GM18873 (cell line): ENCODE results near the gene CSTF3.
"Not testable (repeated sequence)": the region's sequence is repeated elsewhere in the genome, so short reads cannot be mapped to it uniquely, and the experiment has no call there.

Experiments
- ATAC-seq: cut with Tn5 transposase; IDR thresholded peaks from one replicate; pipeline ENCODE4 v1.9.1; 2021; ENCODE audit warnings: mild to moderate bottlenecking, moderate library complexity, moderate number of reproducible peaks; ENCODE audit not compliant: unreplicated experiment, low FRiP score

The CSTF3 gene

GRCh38 chr11:33162831-33163230, 1.6 kb upstream of the CSTF3 start:
- ATAC-seq: no peak

DNA sequence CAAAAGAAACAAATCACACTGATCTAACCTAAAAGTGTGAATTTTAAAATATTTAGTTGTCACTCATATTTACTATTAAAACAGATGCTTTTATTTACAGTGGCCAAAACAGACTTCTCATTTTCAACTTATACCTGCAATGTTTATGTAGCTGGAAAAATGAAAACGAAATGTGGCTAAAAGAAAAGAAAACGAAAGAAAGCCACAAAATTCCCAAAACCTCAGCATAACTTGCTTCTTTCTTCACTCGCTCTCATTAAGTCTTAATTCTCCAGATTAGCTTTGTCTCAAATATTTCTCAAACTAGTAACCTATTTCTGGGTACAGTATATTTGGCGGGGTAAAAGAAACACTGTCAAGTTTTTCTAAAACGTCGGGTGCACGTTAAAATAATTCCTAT, 693 bp downstream of the CSTF3 start:
- ATAC-seq: no peak

GRCh38 chr11:33160136-33160535, 1.1 kb downstream of the CSTF3 start:
- no peak for ATAC-seq

DNA sequence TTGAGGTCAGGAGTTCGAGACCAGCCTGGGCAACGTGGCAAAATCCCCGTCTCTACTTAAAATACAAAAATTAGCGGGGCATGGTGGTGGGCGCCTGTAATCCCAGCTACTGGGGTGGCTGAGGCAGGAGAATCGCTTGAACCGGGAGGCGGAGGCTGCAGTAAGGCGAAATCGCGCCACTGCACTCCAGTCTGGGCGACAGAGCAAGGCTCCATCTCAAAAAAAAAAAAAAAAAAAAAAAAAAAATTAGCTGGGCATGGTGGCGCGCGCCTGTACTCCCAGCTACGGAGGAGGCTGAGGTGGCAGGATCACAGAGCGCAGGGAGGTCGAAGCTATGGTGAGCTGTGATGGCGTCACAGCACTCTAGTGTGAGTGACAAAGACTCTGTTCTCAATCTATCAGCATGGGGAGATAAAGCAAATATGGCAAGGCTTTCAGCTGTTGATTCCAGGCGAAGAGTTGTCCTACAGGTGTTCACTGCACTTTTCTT, 1.9 kb downstream of the CSTF3 start:
- not testable (repeated sequence) for ATAC-seq

GRCh38 chr11:33158596-33159275, 2.5 kb downstream of the CSTF3 start:
- ATAC-seq: no peak

GRCh38 chr11:33157103-33158027, 3.9 kb downstream of the CSTF3 start:
- ATAC-seq: no peak

DNA sequence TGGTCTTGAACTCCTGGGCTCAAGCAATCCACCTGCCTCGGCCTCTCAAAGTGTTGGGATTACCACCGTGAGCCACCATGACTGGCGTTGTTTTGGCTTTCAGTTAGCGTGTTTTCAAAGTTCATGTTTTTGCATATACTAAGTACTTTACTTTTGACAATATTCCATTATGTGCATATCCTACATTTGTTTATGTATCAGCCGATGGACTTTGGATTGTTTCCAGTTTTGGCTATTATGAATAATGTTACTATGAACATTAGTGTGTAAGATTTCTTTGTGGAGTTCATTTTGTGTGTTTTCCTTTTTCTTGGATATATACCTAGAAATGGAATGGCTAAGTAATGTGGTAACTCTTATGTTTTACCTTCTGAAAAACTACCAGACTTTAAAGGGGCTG, 9.9 kb downstream of the CSTF3 start:
- no peak for ATAC-seq

DNA sequence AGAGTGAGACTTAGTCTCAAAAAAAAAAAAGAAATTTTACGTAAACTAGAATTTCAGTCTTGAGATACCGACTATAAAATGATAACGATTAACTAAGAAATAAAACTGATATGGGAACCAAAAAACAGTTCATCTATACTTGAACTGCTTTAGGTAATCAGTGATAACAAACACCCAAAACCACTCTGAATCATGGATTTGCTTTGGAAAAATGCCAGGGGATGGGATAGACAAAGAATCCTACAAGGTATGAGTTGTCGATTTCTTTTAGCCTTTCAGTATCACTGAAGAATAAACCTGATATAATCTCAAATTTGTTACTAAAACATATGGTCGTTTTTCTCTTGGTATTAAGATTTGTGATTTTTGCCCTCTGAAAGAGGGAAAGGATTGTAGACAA, 13.7 kb downstream of the CSTF3 start:
- no peak for ATAC-seq

- no peak for ATAC-seq
Measured at GRCh38 chr11:33135768-33136443, 25.4 kb downstream of the CSTF3 start.

- ATAC-seq: no peak
Measured at GRCh38 chr11:33135216-33135615, 26.1 kb downstream of the CSTF3 start.

GRCh38 chr11:33134276-33134675, 27.0 kb downstream of the CSTF3 start:
- no peak for ATAC-seq

GRCh38 chr11:33133761-33134160, 27.5 kb downstream of the CSTF3 start:
- no peak for ATAC-seq

- ATAC-seq: no peak
Measured at GRCh38 chr11:33132510-33132909, 28.8 kb downstream of the CSTF3 start.

DNA sequence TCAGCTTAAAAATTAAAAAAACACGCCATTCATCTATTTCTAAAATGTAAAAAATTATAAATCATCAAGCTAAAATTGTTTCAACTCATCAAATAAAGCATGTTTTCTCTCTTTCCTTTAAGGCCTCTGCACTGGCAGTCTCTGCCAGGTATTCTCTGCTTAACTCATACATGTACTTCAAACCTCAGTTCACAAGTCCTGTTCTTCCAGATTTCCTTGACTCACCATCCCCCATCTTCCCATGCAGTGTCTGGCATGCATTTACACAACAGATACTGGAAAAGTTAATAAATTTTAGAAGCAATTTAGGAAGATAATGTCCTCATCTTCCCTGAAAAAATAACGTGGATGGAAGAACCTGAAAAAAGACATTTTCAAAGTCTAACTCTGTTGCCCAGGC, 32.5 kb downstream of the CSTF3 start:
- no peak for ATAC-seq

DNA sequence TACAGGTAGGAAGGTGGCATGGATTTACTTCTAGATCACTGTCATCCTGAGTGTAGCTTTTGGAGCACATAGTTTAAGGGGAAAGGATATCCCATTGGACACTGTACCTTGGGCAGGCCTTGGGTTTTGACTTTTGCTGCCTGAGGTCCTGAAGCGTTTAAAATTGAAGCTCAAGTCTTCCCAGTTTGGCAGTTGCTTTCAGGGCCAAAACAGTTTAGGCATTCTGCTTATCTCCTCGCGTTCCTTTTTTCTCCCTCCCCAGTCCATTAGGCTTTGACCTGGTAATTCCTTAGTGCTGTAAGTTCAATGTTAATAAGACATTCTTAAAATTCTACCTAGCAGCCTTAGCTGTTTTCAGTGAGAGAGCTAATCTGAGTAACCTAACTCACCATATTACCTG, 35.7 kb downstream of the CSTF3 start:
- ATAC-seq: no peak

DNA sequence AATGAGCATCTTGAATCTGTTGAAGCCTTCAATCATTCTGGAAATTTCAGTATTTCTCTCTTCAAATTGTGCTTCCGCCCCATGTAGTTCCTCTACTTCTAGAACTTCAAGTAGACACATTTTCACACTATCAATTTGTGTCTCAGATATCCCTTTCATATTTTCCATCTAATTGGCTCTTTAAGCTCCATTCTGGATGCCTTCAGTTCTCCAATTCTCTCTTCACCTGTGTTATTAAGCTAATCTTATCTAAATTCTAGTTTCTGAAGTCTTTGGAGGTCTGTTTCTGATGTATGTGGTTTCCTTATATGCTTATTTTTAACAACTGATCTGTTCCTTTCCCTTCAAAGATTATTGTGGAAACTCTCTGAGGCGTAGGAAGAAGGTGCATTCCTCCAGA, 36.3 kb downstream of the CSTF3 start:
- no peak for ATAC-seq

DNA sequence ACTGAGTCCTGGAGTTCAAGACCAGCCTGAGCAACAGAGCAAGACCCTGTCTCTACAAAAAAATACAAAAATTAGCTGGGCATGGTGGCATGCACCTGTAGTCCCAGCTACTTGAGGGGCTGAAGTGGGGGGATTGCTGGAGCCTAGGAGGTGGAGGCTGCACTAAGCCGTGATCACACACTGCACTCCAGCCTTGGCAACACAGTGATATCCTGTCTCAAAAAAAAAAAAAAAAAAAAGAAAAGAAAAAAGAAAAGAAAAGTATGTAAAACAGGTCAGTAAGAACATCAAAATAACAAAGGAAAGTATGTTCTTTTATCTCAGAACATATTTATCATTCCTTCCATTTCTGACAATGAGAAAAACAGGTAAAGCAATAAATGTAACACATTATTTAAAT, 38.6 kb downstream of the CSTF3 start:
- not testable (repeated sequence) for ATAC-seq

DNA sequence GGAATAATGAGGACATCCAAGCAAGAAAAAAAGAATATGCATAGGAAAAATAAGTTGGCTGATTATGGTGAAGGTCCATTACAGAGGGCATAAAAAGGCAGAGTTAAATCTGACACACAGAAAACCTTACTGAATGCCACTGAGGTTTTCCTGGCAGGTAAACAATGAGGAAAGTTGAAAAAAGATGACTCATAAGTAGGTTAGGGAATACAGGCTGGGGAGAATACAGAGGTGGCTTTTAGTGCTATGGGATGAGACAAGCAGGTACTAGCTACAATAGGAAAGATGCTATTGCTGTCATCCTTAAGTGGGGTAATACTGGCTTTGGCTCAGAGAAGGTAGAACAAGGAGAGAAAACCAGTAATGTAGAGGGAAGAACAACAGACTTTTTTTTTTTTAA, 44.7 kb downstream of the CSTF3 start:
- ATAC-seq: no peak

- no peak for ATAC-seq
Measured at GRCh38 chr11:33110083-33110482, 51.2 kb downstream of the CSTF3 start.

DNA sequence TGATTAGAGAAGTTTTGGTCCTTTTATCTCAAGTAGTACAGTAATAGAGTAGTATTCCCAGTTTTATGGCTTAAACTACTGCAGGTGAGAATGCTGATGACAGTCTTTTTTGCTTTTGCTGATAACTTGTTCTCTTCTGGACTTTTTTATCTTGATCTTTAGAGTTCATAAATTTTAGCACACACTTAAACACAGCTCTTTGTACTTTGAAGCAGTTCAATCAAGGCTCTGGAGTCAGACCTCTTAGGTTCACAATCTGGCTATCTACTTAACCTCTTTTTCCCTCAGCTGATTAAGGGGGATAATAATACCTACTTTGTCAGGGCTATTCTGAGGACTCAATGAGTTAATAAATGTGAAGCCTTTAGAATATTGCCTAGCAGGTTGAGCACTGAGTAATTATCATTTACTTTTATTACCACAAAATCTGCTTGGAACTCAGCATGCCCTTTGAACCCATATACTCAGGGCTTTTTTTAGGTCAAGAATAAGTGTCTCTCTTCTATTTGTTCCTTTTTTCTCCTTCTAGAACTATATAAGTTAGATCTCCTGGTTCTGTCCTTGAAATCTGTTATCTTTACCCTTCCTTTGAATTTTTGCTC, 51.9 kb downstream of the CSTF3 start:
- no peak for ATAC-seq

DNA sequence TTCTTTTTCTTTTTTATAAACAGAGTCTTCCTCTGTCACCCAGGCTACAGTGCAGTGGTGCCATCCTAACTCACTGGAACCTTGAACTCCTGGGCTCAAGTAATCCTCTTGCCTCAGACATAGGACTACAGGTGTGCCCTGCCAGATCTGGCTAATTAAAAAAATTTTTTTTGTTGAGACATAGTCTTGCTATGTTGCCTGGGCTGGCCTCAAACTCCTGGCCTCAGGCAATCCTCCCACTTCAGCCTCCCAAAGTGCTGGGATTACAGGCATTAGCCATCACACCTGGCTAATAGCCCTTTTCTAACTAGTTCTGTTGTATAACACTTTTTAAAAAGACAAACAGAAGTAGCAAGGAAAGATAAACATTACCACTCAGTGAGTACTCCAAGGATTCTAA, 57.4 kb downstream of the CSTF3 start:
- no peak for ATAC-seq
